ENCODE results near the gene AMN.

Gene AMN

GRCh38 chr14:102913341-102914211 is 8.9 kb upstream of the AMN start:
- H3K4me3 ChIP-seq (ENCODE audit: extremely low read depth, insufficient read depth, low read length, poor library complexity, severe bottlenecking): no peak overlapping the region

GRCh38 chr14:102914474-102915291 is 7.8 kb upstream of the AMN start:
- no peaks in the 10 kb centered on the region for H3K36me3 ChIP-seq (ENCODE audit: control insufficient read depth, insufficient read depth, low read length)
- H3K4me1 ChIP-seq (ENCODE audit: control insufficient read depth, insufficient read depth, low read length, poor library complexity, severe bottlenecking): no peaks in the 10 kb centered on the region
- no peak overlapping the region for H3K27ac ChIP-seq (ENCODE audit: low read depth, low read length, severe bottlenecking)
- H3K4me3 ChIP-seq (ENCODE audit: extremely low read depth, insufficient read depth, low read length, poor library complexity, severe bottlenecking): no peak overlapping the region
- 92 to 95% methylated on average over 24 to 26 of the region's 26 CpGs for WGBS, 2 experiments (ENCODE audit: insufficient coverage in 2 of 2)
- no peaks in the 10 kb centered on the region for H3K9me3 ChIP-seq (ENCODE audit: control insufficient read depth, low read length)

More at GRCh38 chr14:102913341-102914211, 8.9 kb upstream of the AMN start:
- Histone ChIP-seq H3K4me1 (ENCODE audit: control insufficient read depth, insufficient read depth, low read length, poor library complexity, severe bottlenecking) (no peaks in the 10 kb centered on the region), H3K36me3 (ENCODE audit: control insufficient read depth, insufficient read depth, low read length) (no peaks in the 10 kb centered on the region), H3K27ac (ENCODE audit: low read depth, low read length, severe bottlenecking) (no peak overlapping the region), H3K9me3 (ENCODE audit: control insufficient read depth, low read length) (no peaks in the 10 kb centered on the region)
- 92 to 96% methylated on average over 23 to 25 of the region's 28 CpGs for whole genome bisulfite sequencing, 2 experiments (ENCODE audit: insufficient coverage in 2 of 2)

GRCh38 chr14:102915292-102916110 is 7.0 kb upstream of the AMN start:
- no peaks in the 10 kb centered on the region for H3K4me1 ChIP-seq (ENCODE audit: control insufficient read depth, insufficient read depth, low read length, poor library complexity, severe bottlenecking)
- H3K4me3 ChIP-seq (ENCODE audit: extremely low read depth, insufficient read depth, low read length, poor library complexity, severe bottlenecking): no peak overlapping the region
- no peak overlapping the region for H3K27ac ChIP-seq (ENCODE audit: low read depth, low read length, severe bottlenecking)
- WGBS, 2 experiments (ENCODE audit: insufficient coverage in 2 of 2): 90 to 94% methylated on average over 11 to 15 of the region's 19 CpGs
- peaks cover 3% of the 10 kb centered on the region for H3K9me3 ChIP-seq (ENCODE audit: control insufficient read depth, low read length)
- no peaks in the 10 kb centered on the region for H3K36me3 ChIP-seq (ENCODE audit: control insufficient read depth, insufficient read depth, low read length)

GRCh38 chr14:102916347-102917055 is 6.0 kb upstream of the AMN start:
- 90 to 91% methylated on average over 18 of the region's 18 CpGs for WGBS, 2 experiments (ENCODE audit: insufficient coverage in 2 of 2)
- H3K9me3 ChIP-seq (ENCODE audit: control insufficient read depth, low read length): peaks cover 9% of the 10 kb centered on the region
- H3K4me3 ChIP-seq (ENCODE audit: extremely low read depth, insufficient read depth, low read length, poor library complexity, severe bottlenecking): no peak overlapping the region
- no peaks in the 10 kb centered on the region for H3K4me1 ChIP-seq (ENCODE audit: control insufficient read depth, insufficient read depth, low read length, poor library complexity, severe bottlenecking)
- no peaks in the 10 kb centered on the region for H3K36me3 ChIP-seq (ENCODE audit: control insufficient read depth, insufficient read depth, low read length)
- no peak overlapping the region for H3K27ac ChIP-seq (ENCODE audit: low read depth, low read length, severe bottlenecking)

- no peaks in the 10 kb centered on the region for H3K36me3 ChIP-seq (ENCODE audit: control insufficient read depth, insufficient read depth, low read length)
Measured at GRCh38 chr14:102917056-102917385, 5.4 kb upstream of the AMN start.

GRCh38 chr14:102917469-102918211 is 4.8 kb upstream of the AMN start:
- H3K4me1 ChIP-seq (ENCODE audit: control insufficient read depth, insufficient read depth, low read length, poor library complexity, severe bottlenecking): peaks cover under 1% of the 10 kb centered on the region
- 49 to 62% methylated on average over 8 of the region's 12 CpGs for WGBS, 2 experiments (ENCODE audit: insufficient coverage in 2 of 2)
- no peaks in the 10 kb centered on the region for H3K36me3 ChIP-seq (ENCODE audit: control insufficient read depth, insufficient read depth, low read length)
- no peak overlapping the region for H3K27ac ChIP-seq (ENCODE audit: low read depth, low read length, severe bottlenecking)
- peaks cover 9% of the 10 kb centered on the region for H3K9me3 ChIP-seq (ENCODE audit: control insufficient read depth, low read length)
- H3K4me3 ChIP-seq (ENCODE audit: extremely low read depth, insufficient read depth, low read length, poor library complexity, severe bottlenecking): no peak overlapping the region

More at GRCh38 chr14:102917056-102917385, 5.4 kb upstream of the AMN start:
- WGBS, 2 experiments (ENCODE audit: insufficient coverage in 2 of 2): 88 to 92% methylated on average over 6 of the region's 6 CpGs
- H3K9me3 ChIP-seq (ENCODE audit: control insufficient read depth, low read length): peaks cover 9% of the 10 kb centered on the region
- H3K4me3 ChIP-seq (ENCODE audit: extremely low read depth, insufficient read depth, low read length, poor library complexity, severe bottlenecking): no peak overlapping the region
- H3K4me1 ChIP-seq (ENCODE audit: control insufficient read depth, insufficient read depth, low read length, poor library complexity, severe bottlenecking): no peaks in the 10 kb centered on the region
- H3K27ac ChIP-seq (ENCODE audit: low read depth, low read length, severe bottlenecking): no peak overlapping the region

GRCh38 chr14:102918438-102918837 is 4.0 kb upstream of the AMN start:
- no peaks in the 10 kb centered on the region for H3K36me3 ChIP-seq (ENCODE audit: control insufficient read depth, insufficient read depth, low read length)
- H3K9me3 ChIP-seq (ENCODE audit: control insufficient read depth, low read length): peaks cover 9% of the 10 kb centered on the region
- WGBS, 2 experiments (ENCODE audit: insufficient coverage in 2 of 2): 53 to 58% methylated on average over 2 of the region's 2 CpGs
- H3K4me1 ChIP-seq (ENCODE audit: control insufficient read depth, insufficient read depth, low read length, poor library complexity, severe bottlenecking): peaks cover 4% of the 10 kb centered on the region
- H3K27ac ChIP-seq (ENCODE audit: low read depth, low read length, severe bottlenecking): no peak overlapping the region
- no peak overlapping the region for H3K4me3 ChIP-seq (ENCODE audit: extremely low read depth, insufficient read depth, low read length, poor library complexity, severe bottlenecking)

GRCh38 chr14:102920273-102920997 is 2.0 kb upstream of the AMN start:
- H3K36me3 ChIP-seq (ENCODE audit: control insufficient read depth, insufficient read depth, low read length): no peaks in the 10 kb centered on the region

GRCh38 chr14:102920998-102921304 is 1.5 kb upstream of the AMN start:
- 92 to 100% methylated on average over 1 of the region's 1 CpG for WGBS, 2 experiments (ENCODE audit: insufficient coverage in 2 of 2)
- peaks cover 9% of the 10 kb centered on the region for H3K9me3 ChIP-seq (ENCODE audit: control insufficient read depth, low read length)
- no peak overlapping the region for H3K4me3 ChIP-seq (ENCODE audit: extremely low read depth, insufficient read depth, low read length, poor library complexity, severe bottlenecking)
- peaks cover 8% of the 10 kb centered on the region for H3K4me1 ChIP-seq (ENCODE audit: control insufficient read depth, insufficient read depth, low read length, poor library complexity, severe bottlenecking)
- no peak overlapping the region for H3K27ac ChIP-seq (ENCODE audit: low read depth, low read length, severe bottlenecking)
- no peaks in the 10 kb centered on the region for H3K36me3 ChIP-seq (ENCODE audit: control insufficient read depth, insufficient read depth, low read length)

More at GRCh38 chr14:102920273-102920997, 2.0 kb upstream of the AMN start:
- Histone ChIP-seq H3K9me3 (ENCODE audit: control insufficient read depth, low read length) (peaks cover 9% of the 10 kb centered on the region), H3K4me3 (ENCODE audit: extremely low read depth, insufficient read depth, low read length, poor library complexity, severe bottlenecking) (no peak overlapping the region), H3K4me1 (ENCODE audit: control insufficient read depth, insufficient read depth, low read length, poor library complexity, severe bottlenecking) (peaks cover 8% of the 10 kb centered on the region), H3K27ac (ENCODE audit: low read depth, low read length, severe bottlenecking) (no peak overlapping the region)
- 89 to 94% methylated on average over 5 of the region's 5 CpGs for WGBS, 2 experiments (ENCODE audit: insufficient coverage in 2 of 2)

Data from mesodermal cell (in vitro differentiated cells).